GM19043 (cell line): ENCODE measurements around the gene CGREF1.
"Not testable (repeated sequence)": the region's sequence is repeated elsewhere in the genome, so short reads cannot be mapped to it uniquely, and the experiment has no call there.

Experiments used
- ATAC-seq: cut with Tn5 transposase; IDR thresholded peaks from one replicate; pipeline ENCODE4 v1.9.1; 2021; ENCODE audit warnings: low read depth; ENCODE audit not compliant: unreplicated experiment

Gene CGREF1

DNA sequence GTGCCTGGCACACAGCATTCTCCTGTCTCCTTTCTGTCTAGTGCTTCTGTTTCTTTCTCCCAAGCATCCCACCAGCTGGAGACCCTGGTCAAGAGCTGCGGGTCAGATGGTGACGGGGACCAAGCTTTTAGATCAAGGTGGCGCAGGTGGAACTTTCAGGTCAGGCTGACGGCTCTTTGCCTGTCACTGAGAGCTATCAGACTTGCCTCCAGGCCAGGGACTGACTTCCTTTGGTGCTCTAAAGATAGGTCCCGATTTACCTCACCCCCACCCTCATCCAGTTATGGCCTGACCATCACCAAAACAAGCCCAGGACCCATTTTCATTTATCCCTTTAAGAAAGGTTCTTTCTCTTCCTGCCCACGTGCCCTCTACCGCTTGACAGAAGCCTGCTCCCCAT lies 41.7 kb downstream of the CGREF1 start:
- ATAC-seq = no peak

GRCh38 chr2:27076323-27076722 lies 42.6 kb downstream of the CGREF1 start:
- no peak for ATAC-seq

DNA sequence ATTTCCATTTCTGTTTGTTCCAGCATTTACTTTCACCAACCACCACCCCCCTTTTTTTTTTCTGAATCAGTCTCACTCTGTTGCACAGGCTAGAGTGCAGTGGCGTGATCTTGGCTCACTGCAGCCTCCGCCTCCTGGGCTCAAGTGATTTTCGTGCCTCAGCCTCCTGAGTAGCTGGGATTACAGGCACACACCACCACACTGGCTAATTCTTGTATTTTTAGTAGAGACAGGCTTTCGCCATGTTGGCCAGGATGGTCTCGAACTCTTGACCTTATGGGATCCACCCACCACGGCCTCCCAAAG lies 43.4 kb downstream of the CGREF1 start:
- not testable (repeated sequence) for ATAC-seq

DNA sequence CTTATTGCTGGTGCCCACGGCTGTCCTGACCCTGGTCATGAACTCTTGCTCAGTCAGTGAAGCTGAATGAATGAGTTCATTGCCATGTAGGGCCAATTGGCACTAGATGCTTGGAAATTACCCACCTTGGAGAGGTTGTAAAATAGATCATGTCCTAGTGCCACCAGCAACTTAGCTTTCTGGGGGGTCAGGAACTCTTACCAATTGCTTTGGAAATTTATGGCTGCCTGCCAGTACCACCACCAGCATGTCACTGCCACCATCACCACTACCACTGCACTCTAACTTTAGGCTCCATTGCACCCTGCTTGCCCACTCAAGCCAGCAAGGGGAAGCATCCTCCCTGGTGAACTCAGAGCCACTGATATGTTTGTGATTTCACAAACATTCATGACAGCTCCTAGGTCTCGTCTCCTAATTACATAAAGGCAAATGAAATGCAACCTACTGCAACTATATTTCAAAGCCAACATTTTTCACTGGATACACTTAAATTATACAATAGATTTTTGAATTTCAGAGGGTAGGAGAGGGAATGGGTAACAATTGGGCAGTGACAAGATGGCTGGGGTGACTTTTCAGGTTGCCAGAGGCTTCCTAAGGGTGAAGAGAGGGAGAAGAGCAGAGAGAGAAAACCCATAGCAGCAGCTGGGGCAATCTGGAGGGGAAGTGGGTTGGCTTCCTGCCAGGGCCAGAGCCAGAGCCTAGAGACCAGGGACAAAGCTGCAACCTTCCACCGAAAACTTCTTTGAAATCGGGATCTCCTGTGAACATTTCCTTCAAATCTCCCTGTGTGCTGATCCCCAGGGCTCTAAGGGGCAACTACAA lies 44.0 kb downstream of the CGREF1 start:
- no peak for ATAC-seq

GRCh38 chr2:27073782-27074181 lies 45.1 kb downstream of the CGREF1 start:
- ATAC-seq = no peak

DNA sequence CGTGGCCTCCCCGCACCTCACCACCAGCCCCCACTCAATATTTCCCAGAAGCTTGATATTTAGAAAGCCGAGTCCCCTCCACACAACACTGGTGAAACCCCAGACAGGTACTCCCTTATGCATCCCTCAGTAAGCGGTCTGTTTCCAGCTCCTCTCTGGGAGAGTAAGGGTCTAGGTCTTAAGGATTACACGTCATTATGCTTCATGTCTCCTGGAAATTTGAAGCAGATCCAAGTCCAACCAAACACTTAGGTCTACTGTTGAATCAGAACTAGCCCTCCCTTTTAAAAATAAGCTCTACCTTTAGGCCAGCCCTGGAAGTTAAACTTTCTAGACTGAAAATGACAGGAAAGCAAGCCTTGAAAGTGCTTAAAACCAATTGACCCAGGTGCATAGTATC lies 46.0 kb downstream of the CGREF1 start:
- no peak for ATAC-seq

- ATAC-seq = peak; percentile 10
These were observed 46.7 kb downstream of the CGREF1 start for GRCh38 chr2:27071990-27072830.

GRCh38 chr2:27071277-27071989 lies 47.5 kb downstream of the CGREF1 start, which contains the start of gene OST4:
Gene OST4, minus strand, starts transcription at chr2:27071654.
- ATAC-seq = peak; percentile 78

GRCh38 chr2:27070653-27071276 lies 48.2 kb downstream of the CGREF1 start:
- no peak for ATAC-seq

- no peak for ATAC-seq
These were observed 48.8 kb downstream of the CGREF1 start for GRCh38 chr2:27069961-27070618.

GRCh38 chr2:27069436-27069835 lies 49.5 kb downstream of the CGREF1 start:
- ATAC-seq = no peak

DNA sequence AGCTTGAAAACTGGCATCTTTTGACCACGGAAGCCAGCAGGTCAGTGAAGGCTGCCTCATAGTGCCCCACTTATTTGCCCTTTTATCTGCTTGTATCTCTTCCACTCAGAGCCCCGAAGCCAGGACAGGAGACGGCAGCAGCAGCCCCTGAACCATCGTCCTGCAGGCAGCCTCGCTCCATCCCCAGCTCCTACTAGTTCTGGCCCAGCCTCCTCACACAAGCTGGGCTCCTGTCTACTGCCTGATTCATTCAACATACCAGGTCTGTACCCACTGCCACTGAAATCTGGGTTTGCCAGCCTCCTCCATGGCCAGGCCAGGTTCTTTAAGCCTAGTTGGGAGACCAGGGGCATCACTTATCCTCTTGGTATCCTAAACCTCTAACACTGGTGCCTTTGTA lies 51.5 kb downstream of the CGREF1 start:
- no peak for ATAC-seq

GRCh38 chr2:27065128-27065527 lies 53.8 kb downstream of the CGREF1 start:
- ATAC-seq = no peak

- ATAC-seq = no peak
These were observed 58.6 kb downstream of the CGREF1 start for GRCh38 chr2:27060323-27060722.

GRCh38 chr2:27059141-27059820 lies 59.6 kb downstream of the CGREF1 start:
- ATAC-seq = no peak

DNA sequence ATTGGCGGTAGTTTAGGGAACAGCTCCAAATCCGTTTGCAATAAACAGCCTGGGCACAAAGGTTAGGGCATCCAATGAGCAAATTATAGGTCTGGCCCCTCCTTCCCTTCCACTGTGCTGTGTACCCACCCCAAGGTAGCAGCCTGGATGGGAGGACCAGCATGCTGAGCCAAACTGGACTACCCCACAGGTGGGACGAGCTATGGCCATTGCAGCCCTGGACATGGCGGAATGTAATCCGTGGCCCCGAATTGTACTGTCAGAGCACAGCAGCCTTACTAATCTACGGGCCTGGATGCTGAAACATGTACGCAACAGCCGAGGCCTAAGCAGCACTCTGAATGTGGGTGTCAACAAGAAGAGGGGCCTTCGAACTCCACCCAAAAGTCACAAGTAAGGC lies 60.7 kb downstream of the CGREF1 start:
- ATAC-seq = no peak

GRCh38 chr2:27057184-27057583 lies 61.7 kb downstream of the CGREF1 start:
- no peak for ATAC-seq

- ATAC-seq = no peak
These were observed 64.2 kb downstream of the CGREF1 start for GRCh38 chr2:27054721-27055120.

DNA sequence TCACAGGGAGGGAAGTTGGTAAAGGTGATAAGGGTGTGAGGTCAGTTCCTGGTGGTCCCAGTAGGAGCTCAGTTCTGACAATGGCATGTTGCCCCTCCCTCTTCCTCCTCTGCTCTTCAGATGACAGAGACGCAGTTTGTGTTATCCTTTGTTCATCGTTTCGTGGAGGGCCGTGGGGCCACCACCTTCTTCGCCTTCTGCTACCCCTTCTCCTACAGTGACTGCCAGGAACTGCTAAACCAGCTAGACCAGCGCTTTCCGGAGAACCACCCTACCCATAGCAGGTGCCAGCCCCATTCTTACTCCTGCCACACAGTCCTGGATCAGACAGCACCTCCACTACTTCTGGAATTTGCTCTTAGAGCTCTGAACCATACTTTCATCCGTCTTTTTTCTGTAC lies 65.2 kb downstream of the CGREF1 start:
- ATAC-seq = no peak

- no peak for ATAC-seq
These were observed 65.6 kb downstream of the CGREF1 start for GRCh38 chr2:27053321-27053720.
